ENCODE results near the gene NXT1. TPM values are rescaled to one million over a fixed set of nuclear protein-coding genes. Genes with fewer than 3 reads are reported as not detected.

The NXT1 gene
- total and polyA plus RNA-seq, 2 experiments from 2014 or later = 30.2 to 34.4 TPM

GRCh38 chr20:23404196-23404595, 53.6 kb downstream of the NXT1 start (continued):
- no peak for TF ChIP-seq ZNF462 (CRISPR knock-in tag; IDR thresholded peaks at IDR 0.05)
- no peak for TF ChIP-seq EZH2phosphoT487 (IDR thresholded peaks at IDR 0.05; ENCODE audit: unreplicated experiment)
- TF ChIP-seq POLR2AphosphoS5 (IDR thresholded peaks at IDR 0.05; ENCODE audit: low read depth) = no peak

Small RNAs within 50 kb of the gene (small RNA-seq; reads per million reads assigned to genes)
- gene RNA5SP479 (ENCODE audit: low replicate concordance) = not detected

Other genes with a start within 250 kb of the NXT1 start
- gene GZF1, start 11.4 kb downstream of the NXT1 start, total RNA-seq (2014; rRNA removed; shearing (Covaris generic)) = 15.7 and 17.3 TPM in 2 replicates
- gene GZF1, start 11.4 kb downstream of the NXT1 start, polyA plus RNA-seq (2016; fragmentation: Nextera tagmentation; extraction: Ambion mirVana) = 3.7 and 4.2 TPM in 2 replicates
- gene NAPB, start 70.7 kb downstream of the NXT1 start, total RNA-seq (2014; rRNA removed; shearing (Covaris generic)) = 12.9 and 18.1 TPM in 2 replicates
- gene NAPB, start 70.7 kb downstream of the NXT1 start, polyA plus RNA-seq (2016; fragmentation: Nextera tagmentation; extraction: Ambion mirVana) = 7.3 and 8.1 TPM in 2 replicates
- gene CSTL1, start 88.9 kb downstream of the NXT1 start, total RNA-seq (2014; rRNA removed; shearing (Covaris generic)) = not detected in 2 replicates
- not detected in 2 replicates for gene CSTL1, start 88.9 kb downstream of the NXT1 start, polyA plus RNA-seq (2016; fragmentation: Nextera tagmentation; extraction: Ambion mirVana)
- gene CST11, start 102.1 kb downstream of the NXT1 start, total RNA-seq (2014; rRNA removed; shearing (Covaris generic)) = not detected in 2 replicates
- gene CST11, start 102.1 kb downstream of the NXT1 start, polyA plus RNA-seq (2016; fragmentation: Nextera tagmentation; extraction: Ambion mirVana) = 0.73 TPM in 1 of 2 replicates, not detected in the other
- gene CST8, start 140.3 kb downstream of the NXT1 start, total RNA-seq (2014; rRNA removed; shearing (Covaris generic)) = not detected in 2 replicates
- not detected in 2 replicates for gene CST8, start 140.3 kb downstream of the NXT1 start, polyA plus RNA-seq (2016; fragmentation: Nextera tagmentation; extraction: Ambion mirVana)
- not detected in 2 replicates for gene CST9L, start 217.7 kb downstream of the NXT1 start, total RNA-seq (2014; rRNA removed; shearing (Covaris generic))
- not detected in 2 replicates for gene CST9L, start 217.7 kb downstream of the NXT1 start, polyA plus RNA-seq (2016; fragmentation: Nextera tagmentation; extraction: Ambion mirVana)

All from GM23338 (cell line).